Inflammatory macrophage treated with lipopolysaccharide for 1 hour (primary cell): ENCODE measurements around the gene LRFN3.
"Not testable (repeated sequence)": the region's sequence is repeated elsewhere in the genome, so short reads cannot be mapped to it uniquely, and the experiment has no call there.

Source experiments
- DNase-seq, 2 donors: peaks; one replicate each; pipeline ENCODE4 v3.0.0-alpha.2; 2020 to 2022

The LRFN3 gene

DNA sequence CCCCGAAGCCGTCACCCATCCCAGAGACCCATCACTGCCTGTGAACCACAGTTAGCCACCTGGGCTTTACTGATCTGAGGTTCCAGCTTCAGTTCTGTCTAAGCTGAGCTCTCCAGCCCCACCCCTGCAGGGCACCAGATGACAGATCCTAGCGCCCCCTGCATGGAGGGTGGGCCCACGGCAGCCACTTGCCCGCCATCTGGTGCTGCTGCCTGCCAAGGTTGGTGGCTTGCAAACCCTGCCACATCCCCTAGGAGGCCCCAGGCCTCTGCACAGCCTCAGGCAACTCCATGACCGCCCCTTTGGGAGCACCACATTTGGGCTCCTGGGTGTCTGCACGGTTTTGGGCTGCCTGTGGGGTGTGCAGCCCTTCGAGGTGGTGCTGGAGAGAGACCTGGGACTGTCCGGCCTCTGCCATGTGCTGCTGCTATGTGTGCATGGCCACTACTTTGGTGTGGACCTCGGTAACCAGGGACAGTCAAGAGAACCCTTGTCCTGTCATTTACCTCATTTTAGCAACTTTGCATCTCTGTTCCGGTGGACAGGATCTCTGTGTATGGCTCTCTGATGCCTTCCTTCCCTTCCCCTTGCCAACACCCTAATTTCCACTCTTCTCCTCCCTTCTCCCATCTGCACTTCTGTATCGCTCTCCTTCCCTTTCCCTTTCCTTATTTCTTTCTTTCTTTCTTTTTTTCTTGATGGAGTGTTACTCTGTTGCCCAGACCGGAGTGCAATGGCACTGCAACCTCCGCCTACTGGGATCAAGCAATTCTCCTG lies 41.5 kb downstream of the LRFN3 start:
- DNase-seq, result peak in 1 of 2 donors; percentile 27

DNA sequence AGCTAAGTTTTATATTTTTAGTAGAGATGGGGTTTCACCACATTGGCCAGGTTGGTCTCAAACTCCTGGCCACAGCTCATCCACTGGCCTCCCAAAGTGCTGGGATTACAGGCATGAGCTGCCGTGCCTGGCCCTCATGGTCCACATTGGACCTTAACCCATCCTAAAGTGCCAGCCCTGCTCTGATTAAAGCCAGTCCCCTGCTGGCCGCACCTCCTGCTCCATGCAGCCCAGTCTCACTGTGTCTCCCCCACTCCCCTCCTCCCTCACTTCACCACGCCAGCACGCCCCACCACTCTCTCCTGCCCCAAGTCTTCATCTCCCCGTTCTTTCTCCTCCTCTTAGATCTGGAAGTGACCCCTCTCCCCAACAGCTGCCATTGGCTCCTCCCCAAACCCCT lies 42.1 kb downstream of the LRFN3 start:
- no peak for DNase-seq

DNA sequence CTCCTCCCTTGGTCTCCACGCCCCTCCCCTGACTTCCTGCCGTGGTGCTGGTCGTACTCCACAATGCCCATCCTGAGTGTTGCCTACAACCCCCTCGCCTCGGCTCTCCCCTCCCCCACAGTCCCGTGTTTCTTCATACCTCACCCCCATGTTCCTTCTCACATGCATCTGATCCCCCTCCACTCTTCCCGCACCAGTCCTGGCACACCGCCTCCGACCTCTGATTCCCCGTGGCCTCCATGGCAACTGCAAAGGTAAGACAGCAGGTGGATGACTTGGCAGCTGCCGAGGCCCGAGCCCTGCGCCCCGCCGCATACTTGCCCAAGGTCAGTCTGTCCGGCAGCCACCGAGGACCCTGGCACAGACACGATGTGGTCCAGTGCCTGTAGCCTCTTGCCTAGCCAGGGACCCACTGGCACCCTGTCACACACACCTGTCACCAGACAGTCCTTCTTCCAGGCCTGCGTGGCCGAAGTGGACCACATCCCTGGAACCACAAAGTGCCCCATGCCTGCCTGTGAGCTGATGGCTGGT lies 42.7 kb downstream of the LRFN3 start:
- DNase-seq, result no peak

DNA sequence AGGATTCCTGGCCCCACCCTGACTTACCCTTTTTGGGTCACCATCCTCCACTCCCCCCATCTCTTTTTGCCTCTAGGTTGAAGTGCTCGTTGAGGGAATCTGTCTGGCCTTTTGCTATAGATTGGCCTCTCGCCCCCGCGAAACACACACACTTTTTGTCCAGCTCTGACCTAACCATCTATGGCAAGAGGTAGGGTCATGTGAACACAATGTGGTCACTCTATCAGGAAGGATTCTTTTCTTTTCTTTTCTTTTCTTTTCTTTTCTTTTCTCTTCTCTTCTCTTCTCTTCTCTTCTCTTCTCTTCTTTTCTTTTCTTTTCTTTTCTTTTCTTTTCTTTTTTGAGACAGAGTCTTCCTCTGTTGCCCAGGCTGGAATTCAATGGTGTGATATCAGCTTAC lies 44.8 kb downstream of the LRFN3 start:
- not testable (repeated sequence) for DNase-seq

DNA sequence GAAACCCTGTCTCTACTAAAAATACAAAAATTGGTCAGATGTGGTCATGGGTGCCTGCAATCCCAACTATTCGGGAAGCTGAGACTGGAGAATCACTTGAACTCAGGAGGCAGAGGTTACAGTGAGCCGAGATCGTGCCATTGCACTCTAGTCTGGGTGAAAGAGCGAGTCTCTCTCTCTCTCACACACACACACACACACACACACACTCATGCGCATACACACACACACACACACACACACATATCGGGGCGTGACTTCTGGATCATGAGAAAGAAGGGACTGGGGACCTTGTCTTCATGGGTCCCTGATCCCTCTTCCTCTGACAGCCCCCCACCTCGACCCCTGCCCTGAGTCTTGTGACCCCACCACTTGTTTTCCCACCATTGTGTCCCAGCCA lies 47.0 kb downstream of the LRFN3 start:
- no peak for DNase-seq

DNA sequence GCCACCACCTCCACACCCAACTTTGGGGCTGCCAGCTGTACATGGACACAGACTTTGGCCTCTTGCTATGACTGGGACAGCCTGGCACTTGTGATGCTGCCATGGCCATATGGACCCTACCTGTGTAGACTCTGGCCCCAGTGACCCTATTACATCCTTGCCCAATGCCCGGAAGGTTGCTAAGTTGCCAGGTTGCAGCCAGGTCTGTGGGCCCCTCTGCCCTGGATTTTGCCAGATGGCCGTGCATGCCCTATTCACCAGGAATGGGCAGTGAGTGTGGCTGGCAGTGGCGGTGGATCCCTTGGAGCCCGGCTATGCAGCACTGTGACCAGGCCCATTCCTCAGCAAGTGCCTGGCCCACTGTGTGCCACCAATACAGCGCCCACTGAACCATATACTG lies 49.9 kb downstream of the LRFN3 start:
- no peak for DNase-seq

DNA sequence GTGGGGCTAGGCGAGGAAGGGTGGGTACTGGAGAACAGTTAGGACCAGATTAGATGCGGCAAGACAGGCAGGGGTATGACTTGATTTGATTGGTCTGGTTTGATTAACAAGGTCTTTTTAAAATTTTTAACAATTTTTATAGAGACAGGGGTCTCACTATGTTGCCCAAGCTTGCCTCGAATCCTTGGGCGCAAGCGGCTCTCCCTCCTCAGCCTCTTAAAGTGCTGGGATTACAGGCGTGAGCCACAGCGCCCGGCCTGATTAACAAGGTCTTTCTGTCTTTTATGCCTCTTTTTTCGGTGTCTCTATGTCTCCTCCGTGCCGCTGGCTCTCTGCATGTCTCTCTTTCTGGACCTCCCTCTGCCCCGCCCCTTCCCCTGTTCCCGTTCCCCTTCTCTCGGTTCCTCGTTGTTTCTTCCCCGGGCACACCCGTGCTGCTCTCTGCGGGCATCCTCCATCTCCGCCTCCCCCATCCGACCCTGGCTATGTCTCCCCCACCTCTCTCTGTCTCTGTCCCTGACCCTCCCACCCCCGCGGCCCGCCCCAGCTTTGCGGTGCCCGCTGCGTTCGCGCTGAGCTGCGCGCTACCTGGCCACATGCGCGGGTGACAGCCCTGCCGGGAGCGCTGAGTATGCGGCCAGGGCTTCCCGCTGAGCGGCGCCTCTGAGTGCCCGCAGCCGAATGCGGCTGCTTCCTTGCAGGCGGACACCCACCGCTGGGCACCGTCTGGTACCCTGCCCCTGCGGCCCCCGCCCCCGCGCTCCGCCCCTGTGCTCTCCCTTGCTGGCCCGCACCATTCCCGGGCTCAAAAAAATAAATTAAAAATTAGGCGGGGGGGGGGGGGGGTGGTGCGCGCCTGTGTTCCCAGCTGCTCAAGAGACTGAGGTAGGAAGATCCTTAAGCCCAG lies 50.7 kb downstream of the LRFN3 start:
- peak in 1 of 2 donors; percentile 63 for DNase-seq

DNA sequence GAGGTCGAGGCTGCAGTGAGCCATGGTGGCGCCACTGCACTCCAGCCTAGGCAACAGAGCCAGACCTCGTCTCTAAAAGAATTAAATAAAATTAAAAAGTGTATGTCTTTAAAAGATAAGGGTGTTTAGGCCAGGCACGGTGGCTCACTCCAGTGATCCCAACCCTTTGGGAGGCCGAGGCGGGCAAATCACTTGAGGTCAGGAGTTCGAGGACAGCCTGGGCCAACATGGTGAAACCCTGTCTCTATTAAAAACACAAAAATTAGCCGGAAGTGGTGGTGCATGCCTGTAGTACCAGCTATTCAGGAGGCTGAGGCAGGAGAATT lies 51.4 kb downstream of the LRFN3 start:
- no peak for DNase-seq

DNA sequence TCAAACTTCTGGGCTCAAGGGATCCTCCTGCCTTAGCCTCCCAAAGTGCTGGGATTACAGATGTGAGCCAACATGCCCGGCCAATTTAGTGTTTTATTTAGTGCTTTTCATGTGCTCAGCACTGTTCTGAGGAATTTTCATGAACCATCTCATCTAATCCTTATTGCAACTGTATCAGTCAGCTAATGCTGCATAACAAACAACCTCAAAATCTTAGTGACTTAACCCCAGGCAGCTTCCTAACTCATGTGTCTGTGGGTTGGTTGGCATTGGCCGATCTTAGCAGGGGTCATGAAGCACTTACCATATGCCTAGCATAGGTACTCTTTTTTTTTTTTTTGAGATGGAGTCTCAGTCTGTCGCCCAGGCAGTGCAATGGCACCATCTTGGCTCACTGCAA lies 52.6 kb downstream of the LRFN3 start:
- no peak for DNase-seq

DNA sequence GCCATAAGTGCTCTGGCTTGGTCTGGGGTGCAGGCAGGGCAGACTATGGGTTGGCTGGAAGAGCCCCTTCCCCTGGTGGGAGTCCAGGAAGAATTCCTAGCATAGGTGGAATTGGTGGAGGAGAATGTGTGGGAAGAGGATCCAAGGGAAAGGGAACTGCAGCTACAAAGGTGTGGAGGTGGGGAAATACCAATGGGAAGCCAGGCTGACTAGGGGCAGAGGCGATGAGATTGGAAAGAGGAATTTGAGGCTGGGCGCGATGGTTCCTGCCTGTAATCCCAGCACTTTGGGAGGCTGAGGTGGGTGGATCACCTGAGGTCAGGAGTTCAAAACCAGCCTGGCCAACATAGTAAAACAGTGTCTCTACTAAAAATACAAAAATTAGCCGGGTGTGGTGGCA lies 54.0 kb downstream of the LRFN3 start:
- DNase-seq, result peak in 1 of 2 donors; percentile 58

DNA sequence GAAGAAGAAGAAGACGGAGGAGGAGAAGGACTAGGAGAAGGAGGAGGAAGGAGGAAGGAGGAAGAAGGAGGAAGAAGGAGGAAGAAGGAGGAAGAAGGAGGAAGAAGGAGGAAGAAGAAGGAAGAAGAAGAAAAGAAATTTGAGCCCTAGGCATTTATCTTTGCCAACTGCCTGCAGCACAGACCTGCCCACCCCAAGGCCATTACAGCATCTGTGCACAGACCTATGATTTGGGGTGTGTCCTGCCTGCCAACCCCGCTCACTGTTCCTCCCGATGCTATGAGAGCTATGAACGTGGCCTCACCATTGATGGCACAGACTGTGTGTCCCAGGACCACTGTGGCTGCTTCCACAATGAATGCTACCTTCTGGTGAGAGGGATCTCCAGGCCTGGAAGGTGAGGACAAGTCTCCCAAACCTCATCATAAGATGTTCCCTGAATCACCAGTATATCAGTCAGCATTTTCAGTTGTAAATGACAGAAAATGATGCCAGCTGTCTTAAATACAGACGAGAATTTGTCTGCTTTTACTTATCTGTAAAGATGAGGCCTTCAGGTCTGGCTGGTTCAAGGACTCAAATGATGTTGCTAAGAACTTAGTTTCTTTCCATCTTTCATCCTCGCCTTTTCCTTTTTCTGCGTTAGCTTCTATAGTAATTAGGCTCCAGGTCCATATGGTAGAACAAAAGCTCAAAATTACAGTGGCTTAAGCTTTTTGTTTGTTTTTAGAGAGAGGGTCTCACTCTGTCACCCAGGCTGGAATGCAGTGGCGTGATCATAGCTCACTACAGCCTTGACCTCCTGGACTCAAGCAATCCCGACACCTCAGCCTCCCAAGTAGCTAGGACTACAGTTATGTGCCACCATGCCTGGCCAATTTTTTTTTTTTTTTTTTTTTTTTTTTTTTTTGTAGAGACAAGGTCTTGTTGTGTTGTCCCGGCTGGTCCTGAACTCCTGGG lies 54.9 kb downstream of the LRFN3 start:
- no peak for DNase-seq

DNA sequence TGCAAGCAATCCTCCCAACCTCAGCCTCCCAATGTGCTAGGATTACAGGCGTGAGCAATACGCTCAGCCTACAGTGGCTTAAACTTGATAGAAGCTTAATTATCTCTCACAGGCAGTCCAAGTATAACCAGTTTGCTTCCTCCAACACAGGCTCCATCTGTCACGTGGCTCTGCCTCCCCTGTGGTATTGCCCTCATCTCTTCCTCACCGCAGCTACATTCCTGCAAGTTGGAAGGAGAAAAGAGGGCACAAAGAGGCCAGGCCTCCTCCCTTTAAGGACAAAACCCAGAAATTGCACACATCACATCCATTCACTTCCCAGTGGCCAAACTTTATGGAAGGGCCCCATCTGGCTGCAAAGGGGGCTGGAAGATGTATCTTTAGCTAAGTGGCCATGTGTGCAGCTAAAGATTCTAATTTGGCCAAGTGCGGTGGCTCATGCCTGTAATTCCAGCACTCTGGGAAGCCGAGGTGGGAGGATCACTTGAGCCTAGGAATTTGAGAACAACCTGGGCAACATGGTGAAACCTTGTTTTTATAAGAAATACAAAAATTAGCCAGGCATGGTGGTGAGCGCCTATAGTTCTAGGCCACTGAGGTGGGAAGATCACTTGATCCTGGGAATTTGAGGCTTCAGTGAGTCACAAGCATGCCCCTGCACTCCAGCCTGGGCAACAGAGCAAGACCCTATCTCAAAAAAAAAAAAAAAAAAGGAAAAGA lies 55.7 kb downstream of the LRFN3 start:
- no peak for DNase-seq

DNA sequence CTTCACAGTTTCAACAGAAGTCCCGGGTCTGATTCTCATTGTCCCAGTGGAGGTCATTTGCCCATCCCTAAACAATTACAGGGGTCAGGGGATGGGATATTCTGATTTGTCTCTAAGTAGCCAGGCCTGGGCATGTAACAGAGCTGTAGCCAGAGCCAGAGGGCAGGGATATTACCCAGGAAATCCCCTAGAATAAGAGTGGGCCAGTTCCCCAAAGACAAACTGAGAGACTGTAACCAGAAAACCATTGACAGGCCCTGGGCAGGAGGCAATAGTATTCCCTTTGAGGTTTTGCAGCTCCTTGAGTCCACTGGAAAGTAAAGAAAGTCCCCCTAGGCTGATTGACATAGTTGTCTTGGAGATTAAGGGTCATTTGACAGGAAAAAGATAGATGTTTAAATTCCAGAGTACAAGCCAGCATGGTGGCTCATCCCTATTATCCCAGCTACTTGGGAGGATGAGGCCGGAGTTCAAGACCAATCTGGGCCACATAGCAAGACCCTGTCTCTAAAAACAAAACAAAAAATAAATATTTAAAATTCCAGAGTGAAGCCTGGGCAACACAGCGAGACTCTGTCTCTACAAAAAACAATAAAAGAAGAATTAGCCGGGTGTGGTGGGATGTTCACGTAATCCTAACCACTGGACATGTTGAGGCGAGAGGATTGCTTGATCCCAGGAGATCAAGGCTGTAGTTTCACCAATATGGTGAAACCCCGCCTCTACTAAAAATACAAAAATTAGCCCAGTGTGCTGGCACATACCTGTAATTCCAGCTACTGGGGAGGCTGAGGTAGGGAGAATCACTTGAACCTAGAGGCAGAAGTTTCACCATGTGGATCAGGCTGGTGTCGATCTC lies 57.0 kb downstream of the LRFN3 start:
- peak; percentile 30 to 75 for DNase-seq

DNA sequence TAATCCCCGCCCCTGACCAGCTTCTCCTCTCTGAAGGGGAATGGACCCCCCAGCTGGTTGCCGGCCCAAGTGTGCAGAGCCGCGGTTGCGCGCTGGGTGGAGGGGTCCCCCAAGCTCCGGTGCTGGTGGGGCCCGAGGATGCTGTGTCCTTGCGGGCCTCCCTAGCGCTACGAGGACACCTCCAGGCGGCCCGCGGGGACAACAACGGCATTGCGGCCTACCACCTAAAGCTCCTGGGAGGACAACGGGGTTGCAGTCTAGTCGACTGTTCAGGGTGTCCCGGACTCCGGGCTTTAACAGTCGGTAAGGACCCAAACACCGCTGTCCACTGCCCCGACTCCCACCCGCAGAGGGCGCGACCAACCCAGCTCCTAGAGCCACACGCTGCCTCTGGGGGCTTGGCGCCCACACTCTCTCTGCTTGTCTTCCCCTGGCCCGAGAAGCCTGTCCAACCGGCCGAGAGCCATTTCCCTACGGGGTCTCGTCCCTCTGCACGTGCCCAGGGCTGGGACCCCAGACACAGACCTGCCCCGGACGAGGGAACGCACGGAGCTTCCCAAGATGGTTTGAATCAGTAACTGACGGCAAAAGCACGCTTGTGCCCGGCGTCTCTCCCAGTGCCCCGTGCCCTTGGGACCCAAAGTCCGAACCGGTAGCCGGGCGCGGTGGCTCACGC lies 57.9 kb downstream of the LRFN3 start:
- DNase-seq, result peak in 1 of 2 donors; percentile 3
